Spleen (tissue), 7 donors: ENCODE measurements around the gene AOC2.

Source experiments
- CTCF ChIP-seq, 11 experiments: fragments of 200-600 bp in 7 of 11; fragments of 450-650 bp in 4 of 11; sonication (generic) in 4 of 11; IDR thresholded peaks in 8 of 11; conservative IDR thresholded peaks in 3 of 11; 1 replicate in 7 of 11; 2 replicates in 4 of 11; pipeline versions ENCODE4 v1.4.0 to v1.8.0; 2016 to 2021; ENCODE audit warnings: antibody characterized with exemption in 11 of 11, inconsistent platforms in 4 of 11, mild to moderate bottlenecking in 1 of 11
- POLR2AphosphoS5 ChIP-seq, 3 donors: sonication (generic); formaldehyde crosslinking; IDR thresholded peaks; one replicate each; pipeline ENCODE4 v1.5.1; 2017; ENCODE audit warnings: antibody characterized with exemption in 3 of 3
- donor health status: DM: no; HTN: no; CAD: no; lungs with moderate emphysema.
- donor health status: DM: no; HTN: no; CAD: no.
- donor health status: DM: no; HTN: no; CAD: no.

DNA sequence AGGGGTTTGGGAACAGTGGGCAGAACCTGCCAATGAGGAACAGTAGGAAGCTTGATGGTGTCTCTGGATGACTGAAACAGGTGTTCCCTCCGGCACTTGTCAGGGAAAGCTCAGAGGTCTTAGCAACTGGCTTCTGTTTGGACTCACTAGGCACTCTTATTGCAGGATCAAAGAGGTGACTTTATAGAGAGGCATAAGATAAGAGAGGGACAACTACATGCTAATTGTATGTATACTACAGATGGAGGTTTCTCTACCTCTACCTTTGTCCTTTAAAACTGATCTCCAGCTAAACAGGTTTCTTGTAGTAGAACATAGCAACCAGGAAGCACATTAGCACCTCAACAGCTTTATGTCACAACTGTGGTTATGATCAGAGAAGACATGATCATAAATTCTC, 38.1 kb upstream of the AOC2 start:
- TF ChIP-seq CTCF (IDR thresholded peaks at IDR 0.05 in 8 of 11, conservative IDR thresholded peaks at IDR 0.05 in 3 of 11) (no peak), POLR2AphosphoS5 (IDR thresholded peaks at IDR 0.05) (no peak)
